AG09319 (cell line): Measurements from ENCODE around the gene HOXA5.

ENCODE experiments used
- DNase-seq: peaks from one replicate; pipeline ENCODE4 v3.0.0-alpha.2; 2010; ENCODE audit warnings: low read depth; ENCODE audit errors: extremely low read depth
- CTCF ChIP-seq: IDR thresholded peaks from 2 replicates; pipeline ENCODE4 v1.5.1; 2011; ENCODE audit warnings: low read depth, mild to moderate bottlenecking, inconsistent platforms, low read length, moderate library complexity

The HOXA5 gene

GRCh38 chr7:27162561-27163287 is 19.2 kb upstream of the HOXA5 start:
- TF ChIP-seq CTCF, result no peak
- no peak for DNase-seq

GRCh38 chr7:27161721-27162560 is 18.5 kb upstream of the HOXA5 start:
- no peak for DNase-seq
- TF ChIP-seq CTCF, result no peak

GRCh38 chr7:27161214-27161720 is 17.8 kb upstream of the HOXA5 start:
- DNase-seq, result no peak
- no peak for TF ChIP-seq CTCF

- peak; percentile 48 for DNase-seq
- TF ChIP-seq CTCF, result peak; percentile 95
Observed at GRCh38 chr7:27160546-27161213, 17.2 kb upstream of the HOXA5 start.

- no peak for TF ChIP-seq CTCF
- no peak for DNase-seq
Observed at GRCh38 chr7:27160145-27160545, 16.7 kb upstream of the HOXA5 start.

- DNase-seq, result no peak
- no peak for TF ChIP-seq CTCF
Observed at GRCh38 chr7:27159266-27160144, 16.0 kb upstream of the HOXA5 start.
